Esophagus muscularis mucosa (tissue), 4 donors: Measurements from ENCODE around the gene ANKRD18A. TPM values are rescaled to one million over a fixed set of nuclear protein-coding genes. Genes with fewer than 3 reads are reported as not detected.

Experiments used
- DNase-seq: peaks from one replicate; pipeline ENCODE4 v3.0.0-alpha.2; 2017; ENCODE audit errors: extremely low spot score
- H3K27ac ChIP-seq, 4 donors: fragments of 200-600 bp; sonication (generic); replicated peaks in 1 of 4; 1 replicate in 3 of 4; 2 replicates in 1 of 4; pipeline ENCODE4 v1.5.1; 2016 to 2019; ENCODE audit warnings: mild to moderate bottlenecking in 1 of 4
- H3K27me3 ChIP-seq, 4 donors: fragments of 200-600 bp; sonication (generic); one replicate each; pipeline versions ENCODE4 v1.5.1 to v1.6.0; 2016 to 2019
- H3K36me3 ChIP-seq, 4 donors: fragments of 200-600 bp; sonication (generic); one replicate each; pipeline ENCODE4 v1.5.1; 2016 to 2019
- H3K4me1 ChIP-seq, 4 donors: fragments of 200-600 bp; sonication (generic); one replicate each; pipeline ENCODE4 v1.5.1; 2016 to 2019
- H3K4me3 ChIP-seq, 4 donors: fragments of 200-600 bp; sonication (generic); 1 replicate in 2 of 4; 2 replicates in 2 of 4; pipeline ENCODE4 v1.5.1; 2016 to 2019; ENCODE audit warnings: mild to moderate bottlenecking in 4 of 4, moderate library complexity in 1 of 4
- H3K9me3 ChIP-seq, 4 donors: fragments of 200-600 bp; sonication (generic); 1 replicate in 3 of 4; 2 replicates in 1 of 4; pipeline ENCODE4 v1.5.1; 2016 to 2019
- EP300 ChIP-seq: sonication (generic); formaldehyde crosslinking; IDR thresholded peaks from one replicate; pipeline ENCODE4 v1.6.1; 2017; ENCODE audit warnings: antibody characterized with exemption
- POLR2A ChIP-seq: fragments of 450-650 bp; IDR thresholded peaks from one replicate; pipeline ENCODE4 v1.6.1; 2017; ENCODE audit warnings: antibody characterized with exemption, moderate library complexity, mild to moderate bottlenecking, low read depth
- POLR2AphosphoS5 ChIP-seq, 2 donors: sonication (generic); formaldehyde crosslinking; IDR thresholded peaks; one replicate each; pipeline ENCODE4 v1.6.1; 2017; ENCODE audit warnings: antibody characterized with exemption in 2 of 2
- WGBS: methylation state at CpG from one replicate; pipeline ENCODE4 v1.1.5; 2018; 5-methylcytosine and 5-hydroxymethylcytosine counted together
- intact Hi-C: fragments of 100-400 bp; cut with DNase I; formaldehyde crosslinking; loops from one replicate; pipeline ENCODE4 v1.15.1; 2023
- small RNA-seq, 3 donors: library from RNA; depleted of rRNA; stranded (forward); fragments of <200 nt; gene quantifications; one replicate each; pipeline ENCODE3, GENCODE V24; 2016
- total RNA-seq, 4 donors: library from RNA; depleted of rRNA; stranded (reverse); fragments of >200 nt; gene quantifications; one replicate each; pipeline versions ENCODE4 v1.1.0 to v1.2.1, GENCODE V29; 2016
- TF ChIP-seq, protein P1 (sequence below), 3 experiments: fragments of 200-600 bp in 2 of 3; fragments of 450-650 bp in 1 of 3; sonication (generic) in 2 of 3; IDR thresholded peaks; one replicate each; pipeline ENCODE4 v1.5.1; 2017 to 2019; ENCODE audit warnings: antibody characterized with exemption in 3 of 3, mild to moderate bottlenecking in 2 of 3, moderate library complexity in 1 of 3

The ANKRD18A gene
- total RNA-seq, 4 donors from 2014 or later: 0.11 to 0.58 (median 0.17) TPM; not detected in 1

- intact Hi-C loops: no loop called here
- H3K36me3 ChIP-seq: no peaks in the 10 kb centered on the region
- peaks cover 0 to 19% (median 0%) of the 10 kb centered on the region in 4 donors for H3K27me3 ChIP-seq
- H3K4me1 ChIP-seq: no peaks in the 10 kb centered on the region
- peaks cover 0 to 9% (median 7%) of the 10 kb centered on the region in 4 donors for H3K9me3 ChIP-seq
- TF ChIP-seq EP300: no peak
- TF ChIP-seq POLR2AphosphoS5 (IDR thresholded peaks at IDR 0.05): no peak
- no peak for TF ChIP-seq POLR2A
- TF ChIP-seq, protein P1, sequence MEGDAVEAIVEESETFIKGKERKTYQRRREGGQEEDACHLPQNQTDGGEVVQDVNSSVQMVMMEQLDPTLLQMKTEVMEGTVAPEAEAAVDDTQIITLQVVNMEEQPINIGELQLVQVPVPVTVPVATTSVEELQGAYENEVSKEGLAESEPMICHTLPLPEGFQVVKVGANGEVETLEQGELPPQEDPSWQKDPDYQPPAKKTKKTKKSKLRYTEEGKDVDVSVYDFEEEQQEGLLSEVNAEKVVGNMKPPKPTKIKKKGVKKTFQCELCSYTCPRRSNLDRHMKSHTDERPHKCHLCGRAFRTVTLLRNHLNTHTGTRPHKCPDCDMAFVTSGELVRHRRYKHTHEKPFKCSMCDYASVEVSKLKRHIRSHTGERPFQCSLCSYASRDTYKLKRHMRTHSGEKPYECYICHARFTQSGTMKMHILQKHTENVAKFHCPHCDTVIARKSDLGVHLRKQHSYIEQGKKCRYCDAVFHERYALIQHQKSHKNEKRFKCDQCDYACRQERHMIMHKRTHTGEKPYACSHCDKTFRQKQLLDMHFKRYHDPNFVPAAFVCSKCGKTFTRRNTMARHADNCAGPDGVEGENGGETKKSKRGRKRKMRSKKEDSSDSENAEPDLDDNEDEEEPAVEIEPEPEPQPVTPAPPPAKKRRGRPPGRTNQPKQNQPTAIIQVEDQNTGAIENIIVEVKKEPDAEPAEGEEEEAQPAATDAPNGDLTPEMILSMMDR (IDR thresholded peaks at IDR 0.05): no peak
- 40% methylated on average over 9 of the region's 10 CpGs for WGBS
- H3K27ac ChIP-seq: no peak overlapping the region
- no peak for DNase-seq
- H3K4me3 ChIP-seq: no peak overlapping the region
Measured at GRCh38 chr9:38527503-38527902, 92.9 kb downstream of the ANKRD18A start.

- Histone ChIP-seq H3K36me3 (no peaks in the 10 kb centered on the region), H3K4me1 (no peaks in the 10 kb centered on the region), H3K27me3 (peaks cover 0 to 19% (median 0%) of the 10 kb centered on the region in 4 donors), H3K4me3 (no peak overlapping the region), H3K27ac (no peak overlapping the region), H3K9me3 (peaks cover 0 to 9% (median 7%) of the 10 kb centered on the region in 4 donors)
- TF ChIP-seq POLR2AphosphoS5 (IDR thresholded peaks at IDR 0.05) (no peak), EP300 (no peak), POLR2A (no peak)
- TF ChIP-seq, protein P1 (IDR thresholded peaks at IDR 0.05): no peak
- DNase-seq: no peak
- WGBS: 83% methylated on average over 36 of the region's 38 CpGs
- intact Hi-C loops: no loop called here
Measured at GRCh38 chr9:38526591-38526990, 93.8 kb downstream of the ANKRD18A start.

DNA sequence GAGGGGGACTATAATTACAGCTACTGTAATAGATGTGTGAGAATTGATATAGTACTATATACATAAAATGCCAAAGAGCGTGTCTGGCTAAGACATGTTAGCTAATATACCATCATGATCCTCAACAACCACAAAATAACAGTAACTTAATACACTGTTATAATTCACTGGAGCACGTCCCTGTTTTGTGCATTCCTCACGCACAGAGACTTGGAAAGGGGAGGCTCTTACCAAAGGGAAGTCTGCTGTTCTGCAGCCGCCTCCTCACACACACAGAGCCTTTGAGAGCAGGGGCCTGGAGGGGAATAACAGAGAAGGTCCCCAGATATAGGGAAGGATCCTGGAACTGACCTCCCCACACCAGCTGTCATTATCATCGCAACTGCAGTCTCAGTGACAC lies 97.3 kb downstream of the ANKRD18A start:
- H3K36me3 ChIP-seq: no peaks in the 10 kb centered on the region
- intact Hi-C loops: no loop called here
- no peaks in the 10 kb centered on the region for H3K4me1 ChIP-seq
- no peak overlapping the region for H3K4me3 ChIP-seq
- 84% methylated on average over 5 of the region's 5 CpGs for WGBS
- DNase-seq: no peak
- H3K27ac ChIP-seq: no peak overlapping the region
- H3K27me3 ChIP-seq: peaks cover 0 to 19% (median 0%) of the 10 kb centered on the region in 4 donors
- no peak for TF ChIP-seq POLR2A
- TF ChIP-seq EP300: no peak
- TF ChIP-seq, protein P1 (IDR thresholded peaks at IDR 0.05): no peak
- TF ChIP-seq POLR2AphosphoS5 (IDR thresholded peaks at IDR 0.05): no peak
- no peaks in the 10 kb centered on the region for H3K9me3 ChIP-seq

DNA sequence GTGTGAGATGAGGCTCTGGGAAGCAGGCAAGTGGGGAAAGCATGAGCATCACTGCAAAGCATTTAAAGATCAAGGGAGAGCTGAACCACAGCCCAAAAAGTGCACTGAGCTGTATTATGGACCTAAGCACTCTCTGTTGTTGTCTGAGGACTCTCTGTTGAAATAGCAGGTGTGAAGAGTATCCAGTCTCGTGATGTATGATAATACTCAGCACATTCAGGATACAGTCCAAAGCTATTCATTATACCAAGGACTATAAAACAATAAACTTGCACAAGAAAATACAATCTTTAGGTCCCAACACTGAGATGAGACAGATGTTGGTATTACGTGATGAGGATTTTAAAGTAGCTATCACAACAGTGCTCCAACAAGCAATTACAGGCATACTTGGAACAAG lies 98.6 kb downstream of the ANKRD18A start:
- no peak overlapping the region for H3K4me3 ChIP-seq
- H3K36me3 ChIP-seq: no peaks in the 10 kb centered on the region
- no peaks in the 10 kb centered on the region for H3K4me1 ChIP-seq
- H3K9me3 ChIP-seq: no peaks in the 10 kb centered on the region
- 59% methylated on average over 2 of the region's 2 CpGs for WGBS
- intact Hi-C loops: no loop called here
- peaks cover 0 to 9% (median 0%) of the 10 kb centered on the region in 4 donors for H3K27me3 ChIP-seq
- TF ChIP-seq, protein P1 (IDR thresholded peaks at IDR 0.05): no peak
- TF ChIP-seq POLR2A: no peak
- TF ChIP-seq EP300: no peak
- TF ChIP-seq POLR2AphosphoS5 (IDR thresholded peaks at IDR 0.05): no peak
- no peak overlapping the region for H3K27ac ChIP-seq
- DNase-seq: no peak

Small RNA genes lying within 50 kb of the gene (small RNA-seq; reads per million reads assigned to genes)
- gene AL390726.1 (0 reads per million in 3 donors), gene AL390726.2 (0 reads per million in 3 donors), gene AL390726.3 (0 reads per million in 3 donors), gene AL390726.4 (0 reads per million in 3 donors), gene AL390726.5 (0 reads per million in 3 donors)

Other genes starting within 250 kb of the ANKRD18A start
- 100 to 1,000 TPM; 253 to 364 (median 272) TPM for gene ALDH1B1, start 227.9 kb downstream of the ANKRD18A start, total RNA-seq
- 1 to 10 TPM in 2 of 4 donors, under 1 TPM in 2; 0.78 to 3.7 (median 1.5) TPM for gene IGFBPL1, start 196.1 kb downstream of the ANKRD18A start, total RNA-seq
- gene FAM240B, start 99.5 kb upstream of the ANKRD18A start, total RNA-seq: not detected